Adipose tissue (tissue), 3 donors: ENCODE measurements around the gene SLC2A9. TPM values are rescaled to one million over a fixed set of nuclear protein-coding genes. Genes with fewer than 3 reads are reported as not detected.

Experiments used
- H3K27ac ChIP-seq: one replicate; pipeline ENCODE4 v1.5.1; 2013; ENCODE audit warnings: low read depth, low read length
- whole genome bisulfite sequencing, 3 donors: extraction: QIAGEN DNeasy Blood & Tissue Kit; methylation state at CpG; one replicate each; pipeline ENCODE4 v1.1.7; 2013; 5-methylcytosine and 5-hydroxymethylcytosine counted together
- polyA plus RNA-seq, 3 donors: library from polyadenylated mRNA; stranded (reverse); fragments of 200-250 nt; gene quantifications; one replicate each; pipeline ENCODE4 v1.2.3, GENCODE V29; 2013
- donor health status: healthy with polysubstance abuse.
- donor health status: Bipolar disorder and iron deficiency.
- donor health status: healthy.

The SLC2A9 gene
- polyA plus RNA-seq = 1 to 10 TPM; 2.0 to 6.5 (median 2.5) TPM

- WGBS, 3 donors = 60 to 75% (median 66%) methylated on average over 17 of the region's 17 CpGs
- H3K27ac ChIP-seq = no peak within 1 kb of the TSS
Measured at GRCh38 chr4:10020871-10021652, at the start of gene SLC2A9. SLC2A9 (minus strand) TSS chr4:10021497; CDS start chr4:10021429, 68 bp downstream.

GRCh38 chr4:10069075-10069642 lies 47.9 kb upstream of the SLC2A9 start:
- no peak overlapping the region for H3K27ac ChIP-seq
- WGBS, 3 donors = 91 to 93% (median 92%) methylated on average over 12 of the region's 12 CpGs

GRCh38 chr4:10066670-10067651 lies 45.7 kb upstream of the SLC2A9 start:
- H3K27ac ChIP-seq = no peak overlapping the region
- 88 to 91% (median 89%) methylated on average over 15 of the region's 15 CpGs for WGBS, 3 donors

- WGBS, 3 donors = 44 to 73% (median 62%) methylated on average over 2 of the region's 2 CpGs
- H3K27ac ChIP-seq = no peak overlapping the region
Measured at GRCh38 chr4:10066206-10066605, 44.9 kb upstream of the SLC2A9 start.

GRCh38 chr4:10063544-10064300 lies 42.4 kb upstream of the SLC2A9 start:
- H3K27ac ChIP-seq = no peak overlapping the region

GRCh38 chr4:10061650-10062415 lies 40.5 kb upstream of the SLC2A9 start:
- 84 to 95% (median 93%) methylated on average over 3 of the region's 3 CpGs for WGBS, 3 donors
- no peak overlapping the region for H3K27ac ChIP-seq

More at GRCh38 chr4:10063544-10064300, 42.4 kb upstream of the SLC2A9 start:
- WGBS, 3 donors = 49 to 58% (median 49%) methylated on average over 9 of the region's 9 CpGs

GRCh38 chr4:10058371-10058770 lies 37.1 kb upstream of the SLC2A9 start:
- WGBS, 3 donors = 96 to 97% (median 97%) methylated on average over 7 of the region's 7 CpGs
- no peak overlapping the region for H3K27ac ChIP-seq

- H3K27ac ChIP-seq = no peak overlapping the region
- whole genome bisulfite sequencing, 3 donors = 66 to 79% (median 77%) methylated on average over 4 of the region's 4 CpGs
Measured at GRCh38 chr4:10057023-10057395, 35.7 kb upstream of the SLC2A9 start.

- WGBS, 3 donors = 53 to 83% (median 76%) methylated on average over 8 of the region's 8 CpGs
- H3K27ac ChIP-seq = no peak overlapping the region
Measured at GRCh38 chr4:10056334-10057022, 35.2 kb upstream of the SLC2A9 start.

GRCh38 chr4:10055871-10056270 lies 34.6 kb upstream of the SLC2A9 start:
- WGBS, 3 donors = 73 to 91% (median 89%) methylated on average over 4 of the region's 4 CpGs
- H3K27ac ChIP-seq = no peak overlapping the region

- H3K27ac ChIP-seq = no peak overlapping the region
- WGBS, 3 donors = 57 to 74% (median 70%) methylated on average over 4 of the region's 4 CpGs
Measured at GRCh38 chr4:10054571-10055041, 33.3 kb upstream of the SLC2A9 start.

- no peak overlapping the region for H3K27ac ChIP-seq
- WGBS, 3 donors = 81 to 88% (median 84%) methylated on average over 8 of the region's 8 CpGs
Measured at GRCh38 chr4:10053635-10054453, 32.5 kb upstream of the SLC2A9 start.

- WGBS, 3 donors = 81 to 84% (median 82%) methylated on average over 11 of the region's 11 CpGs
- no peak overlapping the region for H3K27ac ChIP-seq
Measured at GRCh38 chr4:10051517-10052135, 30.3 kb upstream of the SLC2A9 start.

GRCh38 chr4:10050721-10051120 lies 29.4 kb upstream of the SLC2A9 start:
- no peak overlapping the region for H3K27ac ChIP-seq
- WGBS, 3 donors = 66 to 77% (median 77%) methylated on average over 5 of the region's 5 CpGs

GRCh38 chr4:10050261-10050661 lies 29.0 kb upstream of the SLC2A9 start:
- no peak overlapping the region for H3K27ac ChIP-seq
- WGBS, 3 donors = 49 to 83% (median 80%) methylated on average over 3 of the region's 3 CpGs
